Measurements from ENCODE around the gene NSUN4. TPM values are rescaled to one million over a fixed set of nuclear protein-coding genes. Genes with fewer than 3 reads are reported as not detected.
A peak's percentile ranks its signal among the peaks of the same experiment; 100 is the strongest.
"Not testable (repeated sequence)": the region's sequence is repeated elsewhere in the genome, so short reads cannot be mapped to it uniquely, and the experiment has no call there.

Gene NSUN4
- total RNA-seq, result 18.5 TPM
- long read RNA-seq, full-length matches to known transcripts, result 11 of 17 reads
- long read RNA-seq, partial matches to known transcripts, result 2 of 17 reads
- long read RNA-seq, other reads (novel, unspliced or antisense), result 4 of 17 reads

DNA sequence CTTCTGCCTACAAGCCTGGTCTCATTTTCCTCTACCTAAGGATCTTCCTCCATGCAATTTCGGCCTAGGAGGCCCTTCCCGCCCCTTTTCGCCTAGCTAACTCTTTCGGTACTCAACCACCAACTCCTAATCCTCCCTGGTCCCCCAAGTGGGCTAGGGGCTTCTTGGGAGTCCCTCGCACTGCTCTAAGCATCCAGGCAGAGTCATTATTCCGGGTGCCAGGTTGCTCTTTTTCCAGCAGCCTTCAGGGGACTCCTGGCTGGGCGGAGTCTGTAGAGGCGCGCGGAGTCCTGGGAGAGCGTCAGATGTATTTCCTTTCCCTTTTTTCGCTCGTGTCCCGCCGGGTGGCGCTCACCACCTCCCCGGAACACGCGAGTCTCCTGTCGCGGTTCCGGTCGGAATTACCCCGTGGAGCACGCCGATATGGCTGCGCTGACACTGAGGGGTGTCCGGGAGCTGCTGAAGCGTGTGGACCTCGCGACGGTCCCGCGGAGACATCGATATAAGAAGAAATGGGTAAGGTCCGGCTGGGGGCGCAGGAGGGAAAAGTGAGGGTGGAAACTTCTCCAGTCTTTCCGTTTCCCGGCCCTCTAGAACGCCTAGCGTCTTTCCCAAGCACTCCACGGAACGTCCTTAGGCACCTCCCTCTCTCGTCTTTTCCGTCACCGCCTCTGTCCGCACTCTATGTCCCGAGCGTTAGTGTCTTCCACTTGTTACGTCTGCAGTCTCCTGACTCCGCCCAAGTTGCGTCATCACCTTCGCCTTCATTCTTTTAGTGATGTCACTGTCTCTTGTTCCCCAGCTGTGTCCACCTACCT is at the start of gene NSUN4:
Gene NSUN4 (plus strand): TSS at position 404 of the 818 bp plus-strand sequence. CDS start 20 bp downstream, at position 424.
- intact Hi-C loops (cut with DNase I), result loop anchor here (1.0 to 5.0 kb wide), 2 partner anchors 37 to 93 kb away; partner anchors contain the start of genes LRRC41, RAD54L and UQCRH
- peak; percentile 95 for DNase-seq (ENCODE audit: low spot score)

GRCh38 chr1:46295306-46295705 is 45.3 kb upstream of the NSUN4 start:
- no peak for DNase-seq (ENCODE audit: low spot score)
- intact Hi-C loops (cut with DNase I), result no loop called here

DNA sequence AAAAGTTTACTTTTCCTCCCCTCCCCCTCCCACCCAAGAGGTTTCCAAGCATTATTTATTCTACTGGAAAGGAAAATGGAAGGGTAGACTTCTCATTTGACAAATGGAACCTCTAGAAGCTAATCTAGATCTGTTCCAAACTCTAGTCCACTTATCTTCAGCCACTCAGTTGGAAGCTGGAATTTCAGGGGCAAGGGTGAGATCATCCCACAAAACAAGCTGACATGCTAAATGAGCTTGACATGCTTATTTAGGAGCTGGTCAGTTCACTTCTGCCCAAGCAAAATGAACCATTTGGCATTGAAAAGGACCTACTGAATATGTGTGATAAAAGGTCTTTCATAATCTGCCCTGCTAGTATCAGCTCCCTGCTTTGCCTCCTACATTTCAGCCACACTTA is 42.2 kb upstream of the NSUN4 start:
- intact Hi-C loops (cut with DNase I), result no loop called here
- DNase-seq (ENCODE audit: low spot score), result no peak

GRCh38 chr1:46300673-46301405 is 39.8 kb upstream of the NSUN4 start:
- no peak for DNase-seq (ENCODE audit: low spot score)
- intact Hi-C loops (cut with DNase I), result no loop called here

GRCh38 chr1:46301406-46301807 is 39.2 kb upstream of the NSUN4 start:
- no peak for DNase-seq (ENCODE audit: low spot score)
- intact Hi-C loops (cut with DNase I), result no loop called here

GRCh38 chr1:46301808-46302640 is 38.6 kb upstream of the NSUN4 start:
- intact Hi-C loops (cut with DNase I), result loop anchor here (2.0 kb wide), 1 partner anchor 55 kb away; the partner anchor contains the start of gene RAD54L
- DNase-seq (ENCODE audit: low spot score), result peak; percentile 81

DNA sequence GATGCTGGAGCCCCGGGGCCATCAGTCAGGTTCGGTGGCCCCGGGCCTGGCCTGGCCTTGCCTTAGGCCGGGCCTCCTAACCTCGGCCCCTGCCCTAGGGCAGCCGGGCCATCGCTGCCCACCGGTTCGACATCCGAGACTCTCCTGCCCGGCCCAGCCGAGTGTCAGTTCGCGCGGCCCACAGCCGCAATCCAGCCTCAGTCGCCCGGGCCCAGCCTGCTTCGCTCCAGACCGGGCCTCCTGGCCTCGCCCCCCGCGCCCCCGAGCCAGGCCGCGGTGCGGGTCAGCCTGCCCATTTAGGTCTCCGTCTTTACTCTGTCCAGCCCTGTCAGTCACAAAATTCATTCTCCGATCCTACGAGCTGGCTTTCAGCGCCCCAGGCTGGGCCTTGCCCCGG is 38.0 kb upstream of the NSUN4 start:
- DNase-seq (ENCODE audit: low spot score), result peak; percentile 76

DNA sequence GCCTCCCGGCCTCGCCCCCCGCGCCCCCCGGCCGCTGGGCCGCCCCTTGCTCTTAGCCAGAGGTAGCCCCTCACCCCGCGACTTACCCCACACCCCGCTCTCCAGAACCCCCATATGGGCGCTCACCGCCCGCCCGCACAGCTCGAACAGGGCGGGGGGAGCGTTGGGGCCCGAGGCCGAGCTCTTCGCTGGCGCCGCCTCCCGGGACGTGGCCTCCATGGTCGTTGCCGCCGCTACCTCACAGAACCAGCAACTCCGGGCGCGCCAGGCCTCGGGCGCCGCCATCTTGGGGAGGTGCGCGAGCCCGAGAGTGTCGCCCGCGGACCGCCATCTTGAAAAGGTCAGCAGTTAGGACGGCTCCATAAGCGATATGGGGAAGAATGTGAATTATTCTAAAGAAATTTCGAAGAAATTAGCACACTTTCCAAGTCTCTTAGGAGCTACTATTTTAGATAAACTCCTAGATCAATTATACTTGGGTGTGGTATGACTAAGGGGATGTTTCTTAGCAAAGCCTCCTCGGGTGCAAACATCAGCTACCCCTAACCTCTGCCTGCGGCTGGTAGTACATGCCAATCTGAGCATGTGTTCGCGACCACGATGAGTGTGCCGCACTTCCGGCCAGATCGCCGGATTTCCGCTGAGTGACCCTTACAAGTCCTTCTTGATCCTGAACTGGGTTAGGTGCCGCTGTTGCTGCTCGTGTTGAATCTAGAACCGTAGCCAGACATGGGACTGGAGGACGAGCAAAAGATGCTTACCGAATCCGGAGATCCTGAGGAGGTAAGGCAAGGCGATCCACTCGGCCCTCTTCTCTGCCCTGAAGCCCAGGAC is 37.4 kb upstream of the NSUN4 start, which contains the start of the genes LRRC41 and UQCRH:
Gene LRRC41 (minus strand): TSS at position 579 of the 834 bp plus-strand sequence. CDS start 294 bp downstream, at position 285.
Gene UQCRH (plus strand): TSS at position 661 of the 834 bp plus-strand sequence. CDS start 69 bp downstream, at position 730.
- intact Hi-C loops (cut with DNase I), result loop anchor here (1.0 to 2.0 kb wide), 2 partner anchors 37 to 56 kb away; partner anchors contain the start of genes NSUN4 and RAD54L
- peak; percentile 96 for DNase-seq (ENCODE audit: low spot score)

More for the DNA sequence above, 38.0 kb upstream of the NSUN4 start:
- intact Hi-C loops (cut with DNase I), result loop anchor here (1.0 to 2.0 kb wide), 2 partner anchors 38 to 56 kb away; partner anchors contain the start of genes NSUN4 and RAD54L

- no peak for DNase-seq (ENCODE audit: low spot score)
- intact Hi-C loops (cut with DNase I), result loop anchor here (1.0 to 2.0 kb wide), 2 partner anchors 36 to 57 kb away; partner anchors contain the start of genes NSUN4 and RAD54L
These were observed 36.7 kb upstream of the NSUN4 start for GRCh38 chr1:46303872-46304326.

GRCh38 chr1:46306159-46306530 is 34.5 kb upstream of the NSUN4 start:
- DNase-seq (ENCODE audit: low spot score), result no peak
- intact Hi-C loops (cut with DNase I), result no loop called here

- no peak for DNase-seq (ENCODE audit: low spot score)
- intact Hi-C loops (cut with DNase I), result no loop called here
These were observed 31.0 kb upstream of the NSUN4 start for GRCh38 chr1:46309401-46310159.

GRCh38 chr1:46310321-46310720 is 30.3 kb upstream of the NSUN4 start:
- intact Hi-C loops (cut with DNase I), result no loop called here
- DNase-seq (ENCODE audit: low spot score), result no peak

- intact Hi-C loops (cut with DNase I), result no loop called here
- DNase-seq (ENCODE audit: low spot score), result no peak
These were observed 24.8 kb upstream of the NSUN4 start for GRCh38 chr1:46315669-46316403.

- DNase-seq (ENCODE audit: low spot score), result no peak
- intact Hi-C loops (cut with DNase I), result no loop called here
These were observed 23.3 kb upstream of the NSUN4 start for GRCh38 chr1:46317323-46317722.

- intact Hi-C loops (cut with DNase I); DNase-seq (ENCODE audit: low spot score): not testable (repeated sequence)
These were observed 21.3 kb upstream of the NSUN4 start for GRCh38 chr1:46319301-46319700.
